ENCODE results near the gene ARMCX5.

Gene ARMCX5

DNA sequence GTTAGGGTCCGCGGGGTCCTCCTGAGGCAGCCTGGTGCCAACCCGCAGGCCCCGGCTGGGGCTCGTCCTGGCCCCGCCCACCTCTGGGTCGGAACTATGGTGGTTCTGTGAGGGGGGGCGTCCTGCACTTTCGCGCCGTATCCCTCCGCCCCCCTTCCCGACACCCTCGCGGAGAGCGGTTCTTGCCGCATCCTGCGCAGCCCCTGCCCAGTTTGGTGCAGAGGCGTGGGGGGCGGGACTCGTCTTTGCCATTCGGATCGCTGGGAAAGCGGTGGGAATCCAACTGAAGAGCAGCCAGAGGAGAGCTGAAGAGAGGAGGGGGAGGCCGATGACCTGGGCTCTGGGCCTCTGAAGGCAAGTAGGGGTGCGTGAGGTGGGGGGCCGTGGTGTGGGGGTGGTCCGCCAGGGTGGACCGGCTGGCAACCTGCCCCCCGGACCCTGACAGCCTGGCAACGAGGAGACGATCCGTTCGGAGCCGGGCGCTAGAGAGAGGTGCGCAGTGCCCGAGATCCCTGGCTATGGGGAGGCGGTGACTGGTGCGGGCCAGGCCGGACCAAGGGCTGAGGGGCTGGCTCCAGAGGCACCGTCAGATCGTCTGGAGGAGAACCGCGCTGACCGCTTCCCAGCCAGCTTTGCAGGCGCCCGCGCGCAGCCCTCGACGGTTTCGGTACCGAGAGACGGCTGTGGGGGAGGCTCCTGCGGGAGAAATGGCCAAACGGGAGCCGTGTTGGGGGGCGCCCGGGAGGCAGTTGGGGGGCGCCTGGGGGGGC, 52.1 kb downstream of the ARMCX5 start, which contains the start of gene GPRASP1:
GPRASP1 (plus strand) TSS at position 242 of the 770 bp plus-strand sequence. CDS start 2,431 bp downstream, outside the sequence.
- no peak for TF ChIP-seq JUND (IDR thresholded peaks at IDR 0.05; ENCODE audit: low read depth)
- in situ Hi-C loops (cut with HindIII; ENCODE audit: low pct_unique_long_range_greater_than_20kb, low sequenced_read_pairs) = no loop called here
- DNase-seq (ENCODE audit: low read depth in 1 of 2, low spot score in 1 of 2) = no peak

DNA sequence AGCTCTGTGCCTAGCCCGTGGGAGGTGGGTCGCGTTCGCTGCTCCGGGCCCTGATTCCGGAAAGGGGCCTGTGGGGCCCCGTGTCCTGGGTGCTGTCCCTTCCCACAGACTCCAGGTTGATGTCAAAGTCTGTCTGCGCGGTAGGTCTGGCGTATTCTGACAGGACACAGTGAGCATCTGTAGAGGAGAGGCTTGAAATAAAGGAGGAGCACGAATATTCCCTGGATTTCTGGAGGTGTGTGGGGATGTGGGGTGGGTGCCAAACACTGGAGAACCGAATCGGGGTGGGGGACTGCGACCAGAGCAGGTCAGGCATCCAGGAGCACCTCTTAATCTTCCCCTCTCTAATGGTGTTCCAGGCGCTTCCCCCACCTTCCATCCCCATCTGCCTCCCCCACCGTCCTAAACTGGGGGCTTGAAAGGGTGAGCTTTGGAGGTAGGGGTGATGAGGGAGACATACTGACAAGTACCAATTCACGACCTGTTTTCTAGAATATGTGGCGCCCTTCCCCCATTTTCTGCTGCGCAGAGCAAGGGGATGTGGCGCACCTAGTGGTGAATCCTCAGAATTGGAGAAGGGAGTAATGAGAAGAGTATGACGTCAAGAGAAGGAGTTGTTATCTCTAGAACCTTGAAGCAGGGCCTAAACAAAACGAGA, 52.8 kb downstream of the ARMCX5 start:
- in situ Hi-C loops (cut with HindIII; ENCODE audit: low pct_unique_long_range_greater_than_20kb, low sequenced_read_pairs) = no loop called here
- DNase-seq (ENCODE audit: low read depth in 1 of 2, low spot score in 1 of 2) = no peak
- TF ChIP-seq JUND (IDR thresholded peaks at IDR 0.05; ENCODE audit: low read depth) = no peak

Data from T47D (cell line).